Measurements from ENCODE around the gene KCNN3. TPM values are rescaled to one million over a fixed set of nuclear protein-coding genes. Genes with fewer than 3 reads are reported as not detected.

The KCNN3 gene
- total RNA-seq, 1 donor from 2014 or later: 0.86 TPM

- peaks cover 55% of the 10 kb centered on the region for H3K27me3 Mint-ChIP-seq
- H3K9me3 Mint-ChIP-seq (ENCODE audit: low read depth): no peaks in the 10 kb centered on the region
- H3K4me1 Mint-ChIP-seq (ENCODE audit: low read depth): peaks cover 20% of the 10 kb centered on the region
- no peak overlapping the region for H3K4me3 Mint-ChIP-seq (ENCODE audit: low read depth)
- no peak for TF ChIP-seq CTCF (IDR thresholded peaks at IDR 0.05; ENCODE audit: unreplicated experiment)
- no peak for DNase-seq (ENCODE audit: low spot score, unreplicated experiment)
- H3K36me3 Mint-ChIP-seq (ENCODE audit: insufficient read depth): no peaks in the 10 kb centered on the region
- H3K27ac Mint-ChIP-seq: no peak overlapping the region
These were observed 143.6 kb downstream of the KCNN3 start for GRCh38 chr1:154726443-154726842.

GRCh38 chr1:154725865-154726264, 144.2 kb downstream of the KCNN3 start:
- Mint-ChIP-seq H3K9me3 (ENCODE audit: low read depth) (no peaks in the 10 kb centered on the region), H3K27ac (no peak overlapping the region), H3K4me3 (ENCODE audit: low read depth) (no peak overlapping the region), H3K4me1 (ENCODE audit: low read depth) (peaks cover 18% of the 10 kb centered on the region), H3K27me3 (peaks cover 53% of the 10 kb centered on the region), H3K36me3 (ENCODE audit: insufficient read depth) (no peaks in the 10 kb centered on the region)
- no peak for DNase-seq (ENCODE audit: low spot score, unreplicated experiment)
- no peak for TF ChIP-seq CTCF (IDR thresholded peaks at IDR 0.05; ENCODE audit: unreplicated experiment)

GRCh38 chr1:154720328-154721297, 149.5 kb downstream of the KCNN3 start:
- Mint-ChIP-seq H3K27ac (no peak overlapping the region), H3K27me3 (peaks cover 43% of the 10 kb centered on the region), H3K36me3 (ENCODE audit: insufficient read depth) (no peaks in the 10 kb centered on the region), H3K4me1 (ENCODE audit: low read depth) (peaks cover 32% of the 10 kb centered on the region), H3K9me3 (ENCODE audit: low read depth) (no peaks in the 10 kb centered on the region), H3K4me3 (ENCODE audit: low read depth) (no peak overlapping the region)
- no peak for DNase-seq (ENCODE audit: low spot score, unreplicated experiment)
- TF ChIP-seq CTCF (IDR thresholded peaks at IDR 0.05; ENCODE audit: unreplicated experiment): no peak

- no peak for TF ChIP-seq CTCF (IDR thresholded peaks at IDR 0.05; ENCODE audit: unreplicated experiment)
- no peak overlapping the region for H3K4me3 Mint-ChIP-seq (ENCODE audit: low read depth)
- H3K36me3 Mint-ChIP-seq (ENCODE audit: insufficient read depth): no peaks in the 10 kb centered on the region
- no peak overlapping the region for H3K27ac Mint-ChIP-seq
- no peaks in the 10 kb centered on the region for H3K9me3 Mint-ChIP-seq (ENCODE audit: low read depth)
- DNase-seq (ENCODE audit: low spot score, unreplicated experiment): no peak
- H3K4me1 Mint-ChIP-seq (ENCODE audit: low read depth): peaks cover 32% of the 10 kb centered on the region
- H3K27me3 Mint-ChIP-seq: peaks cover 45% of the 10 kb centered on the region
These were observed 150.3 kb downstream of the KCNN3 start for GRCh38 chr1:154719586-154720327.

- H3K27me3 Mint-ChIP-seq: peaks cover 45% of the 10 kb centered on the region
- H3K36me3 Mint-ChIP-seq (ENCODE audit: insufficient read depth): no peaks in the 10 kb centered on the region
These were observed 151.5 kb downstream of the KCNN3 start for GRCh38 chr1:154718566-154718965.

More at GRCh38 chr1:154718566-154718965, 151.5 kb downstream of the KCNN3 start:
- no peak for TF ChIP-seq CTCF (IDR thresholded peaks at IDR 0.05; ENCODE audit: unreplicated experiment)
- no peak for DNase-seq (ENCODE audit: low spot score, unreplicated experiment)
- Mint-ChIP-seq H3K4me1 (ENCODE audit: low read depth) (peaks cover 25% of the 10 kb centered on the region), H3K9me3 (ENCODE audit: low read depth) (no peaks in the 10 kb centered on the region), H3K27ac (no peak overlapping the region), H3K4me3 (ENCODE audit: low read depth) (no peak overlapping the region)
